Measurements from ENCODE around the gene NNAT. TPM values are rescaled to one million over a fixed set of nuclear protein-coding genes. Genes with fewer than 3 reads are reported as not detected.
A peak's percentile ranks its signal among the peaks of the same experiment; 100 is the strongest.

The NNAT gene
- total RNA-seq, 1 experiment from 2014 or later, result not detected

GRCh38 chr20:37523911-37524700 lies 3.1 kb downstream of the NNAT start:
- H3K27ac ChIP-seq (ENCODE audit: low read depth, low read length, poor library complexity, severe bottlenecking), result no peak overlapping the region
- DNase-seq (ENCODE audit: low spot score), result no peak
- ChIA-PET CTCF (no interaction called here), POLR2A (ENCODE audit: low non-redundant PET) (no interaction called here)
- H3K4me1 ChIP-seq (ENCODE audit: insufficient read depth, low read length, poor library complexity, severe bottlenecking), result peaks cover 26% of the 10 kb centered on the region
- H3K9me3 ChIP-seq (ENCODE audit: low read depth, low read length, poor library complexity, severe bottlenecking), result no peaks in the 10 kb centered on the region
- H3K36me3 ChIP-seq (ENCODE audit: insufficient read depth, low read length, poor library complexity, severe bottlenecking), result no peaks in the 10 kb centered on the region
- BruUV-seq (replicated peaks), result no TSS peak
- intact Hi-C loops (cut with micrococcal nuclease; ENCODE audit: unreplicated experiment), result loop anchor here (10.0 kb wide), 1 partner anchor 139 kb away; no protein-coding TSS in a partner anchor
- H3K4me3 ChIP-seq (ENCODE audit: low read depth, low read length, poor library complexity, severe bottlenecking), result no peak overlapping the region
- H3K27me3 ChIP-seq (replicated peaks; ENCODE audit: insufficient read depth, low read depth, low read length, poor library complexity), result no peaks in the 10 kb centered on the region
- TF ChIP-seq CTCF (conservative IDR thresholded peaks at IDR 0.05; ENCODE audit: low read depth, low read length) (no peak), EZH2 (IDR thresholded peaks at IDR 0.05; ENCODE audit: borderline replicate concordance, low read depth, low read length, poor library complexity, severe bottlenecking) (no peak)

GRCh38 chr20:37524859-37525708 lies 4.0 kb downstream of the NNAT start:
- intact Hi-C loops (cut with micrococcal nuclease; ENCODE audit: unreplicated experiment), result loop anchor here (10.0 kb wide), 1 partner anchor 140 kb away; no protein-coding TSS in a partner anchor
- H3K27ac ChIP-seq (ENCODE audit: low read depth, low read length, poor library complexity, severe bottlenecking), result no peak overlapping the region
- TF ChIP-seq EZH2 (IDR thresholded peaks at IDR 0.05; ENCODE audit: borderline replicate concordance, low read depth, low read length, poor library complexity, severe bottlenecking), result no peak
- TF ChIP-seq CTCF (conservative IDR thresholded peaks at IDR 0.05; ENCODE audit: low read depth, low read length), result no peak
- no peaks in the 10 kb centered on the region for H3K36me3 ChIP-seq (ENCODE audit: insufficient read depth, low read length, poor library complexity, severe bottlenecking)
- ChIA-PET CTCF (no interaction called here), POLR2A (ENCODE audit: low non-redundant PET) (no interaction called here)
- no peaks in the 10 kb centered on the region for H3K9me3 ChIP-seq (ENCODE audit: low read depth, low read length, poor library complexity, severe bottlenecking)
- DNase-seq (ENCODE audit: low spot score), result no peak
- H3K4me1 ChIP-seq (ENCODE audit: insufficient read depth, low read length, poor library complexity, severe bottlenecking), result peaks cover 17% of the 10 kb centered on the region
- BruUV-seq (replicated peaks), result no TSS peak
- H3K27me3 ChIP-seq (replicated peaks; ENCODE audit: insufficient read depth, low read depth, low read length, poor library complexity), result no peaks in the 10 kb centered on the region
- no peak overlapping the region for H3K4me3 ChIP-seq (ENCODE audit: low read depth, low read length, poor library complexity, severe bottlenecking)

- Histone ChIP-seq H3K4me3 (ENCODE audit: low read depth, low read length, poor library complexity, severe bottlenecking) (peak overlapping the region; percentile 89), H3K27me3 (replicated peaks; ENCODE audit: insufficient read depth, low read depth, low read length, poor library complexity) (no peaks in the 10 kb centered on the region), H3K27ac (ENCODE audit: low read depth, low read length, poor library complexity, severe bottlenecking) (no peak overlapping the region), H3K36me3 (ENCODE audit: insufficient read depth, low read length, poor library complexity, severe bottlenecking) (no peaks in the 10 kb centered on the region), H3K9me3 (ENCODE audit: low read depth, low read length, poor library complexity, severe bottlenecking) (no peaks in the 10 kb centered on the region), H3K4me1 (ENCODE audit: insufficient read depth, low read length, poor library complexity, severe bottlenecking) (peaks cover 16% of the 10 kb centered on the region)
- ChIA-PET POLR2A (ENCODE audit: low non-redundant PET) (no interaction called here), CTCF (no interaction called here)
- no TSS peak for BruUV-seq (replicated peaks)
- no peak for DNase-seq (ENCODE audit: low spot score)
- TF ChIP-seq CTCF (conservative IDR thresholded peaks at IDR 0.05; ENCODE audit: low read depth, low read length), result no peak
- intact Hi-C loops (cut with micrococcal nuclease; ENCODE audit: unreplicated experiment), result loop anchor here (10.0 kb wide), 1 partner anchor 141 kb away; no protein-coding TSS in a partner anchor
Measured at GRCh38 chr20:37525810-37526209, 4.8 kb downstream of the NNAT start.
